ENCODE results near the gene FER.
"Not testable (repeated sequence)": the region's sequence is repeated elsewhere in the genome, so short reads cannot be mapped to it uniquely, and the experiment has no call there.

- not testable (repeated sequence) for TF ChIP-seq ZNF513 (tag by site-specific recombination; IDR thresholded peaks at IDR 0.05); GFI1B (tag by site-specific recombination; IDR thresholded peaks at IDR 0.05); ZNF561 (tag by site-specific recombination; IDR thresholded peaks at IDR 0.05; ENCODE audit: borderline replicate concordance); PATZ1 (tag by site-specific recombination; IDR thresholded peaks at IDR 0.05); CTCF (tag by site-specific recombination; IDR thresholded peaks at IDR 0.05)
These were observed 118.4 kb downstream of the FER start for GRCh38 chr5:108866097-108866496.
